Measurements from ENCODE around the gene GNPAT.

Gene GNPAT

GRCh38 chr1:231213831-231214573 lies 27.0 kb upstream of the GNPAT start:
- DNase-seq (ENCODE audit: low read depth in 2 of 2) = no peak

- DNase-seq (ENCODE audit: low read depth in 2 of 2) = peak in 1 of 2 donors; percentile 4
Observed at GRCh38 chr1:231214918-231215680, 25.9 kb upstream of the GNPAT start.

- no peak for DNase-seq (ENCODE audit: low read depth in 2 of 2)
Observed at GRCh38 chr1:231215681-231216385, 25.2 kb upstream of the GNPAT start.

- no peak for DNase-seq (ENCODE audit: low read depth in 2 of 2)
Observed at GRCh38 chr1:231216498-231216897, 24.5 kb upstream of the GNPAT start.

- DNase-seq (ENCODE audit: low read depth in 2 of 2) = no peak
Observed at GRCh38 chr1:231217056-231217455, 24.0 kb upstream of the GNPAT start.

- DNase-seq (ENCODE audit: low read depth in 2 of 2) = no peak
Observed at GRCh38 chr1:231218078-231218477, 22.9 kb upstream of the GNPAT start.

GRCh38 chr1:231219422-231220401 lies 21.3 kb upstream of the GNPAT start:
- DNase-seq (ENCODE audit: low read depth in 2 of 2) = no peak

- no peak for DNase-seq (ENCODE audit: low read depth in 2 of 2)
Observed at GRCh38 chr1:231220801-231221200, 20.2 kb upstream of the GNPAT start.

- DNase-seq (ENCODE audit: low read depth in 2 of 2) = no peak
Observed at GRCh38 chr1:231226156-231226555, 14.9 kb upstream of the GNPAT start.

- DNase-seq (ENCODE audit: low read depth in 2 of 2) = no peak
Observed at GRCh38 chr1:231231511-231231910, 9.5 kb upstream of the GNPAT start.

- no peak for DNase-seq (ENCODE audit: low read depth in 2 of 2)
Observed at GRCh38 chr1:231232870-231233734, 7.9 kb upstream of the GNPAT start.

- DNase-seq (ENCODE audit: low read depth in 2 of 2) = no peak
Observed at GRCh38 chr1:231233735-231234417, 7.1 kb upstream of the GNPAT start.

- no peak for DNase-seq (ENCODE audit: low read depth in 2 of 2)
Observed at GRCh38 chr1:231234506-231234905, 6.5 kb upstream of the GNPAT start.

GRCh38 chr1:231235526-231236207 lies 5.3 kb upstream of the GNPAT start:
- no peak for DNase-seq (ENCODE audit: low read depth in 2 of 2)

- DNase-seq (ENCODE audit: low read depth in 2 of 2) = no peak
Observed at GRCh38 chr1:231236208-231236591, 4.8 kb upstream of the GNPAT start.

GRCh38 chr1:231236938-231237337 lies 4.1 kb upstream of the GNPAT start:
- no peak for DNase-seq (ENCODE audit: low read depth in 2 of 2)

GRCh38 chr1:231238298-231238697 lies 2.7 kb upstream of the GNPAT start:
- no peak for DNase-seq (ENCODE audit: low read depth in 2 of 2)

GRCh38 chr1:231240531-231240882 lies 505 bp upstream of the GNPAT start:
- no peak for DNase-seq (ENCODE audit: low read depth in 2 of 2)

GRCh38 chr1:231241750-231242149 lies 738 bp downstream of the GNPAT start:
- DNase-seq (ENCODE audit: low read depth in 2 of 2) = no peak
